ENCODE results near the gene RAD21L1.
"Not testable (repeated sequence)": the region's sequence is repeated elsewhere in the genome, so short reads cannot be mapped to it uniquely, and the experiment has no call there.

The RAD21L1 gene

GRCh38 chr20:1232286-1233111 is 6.7 kb downstream of the RAD21L1 start:
- DNase-seq, result no peak

GRCh38 chr20:1240549-1240948 is 14.7 kb downstream of the RAD21L1 start:
- no peak for DNase-seq

GRCh38 chr20:1241456-1241855 is 15.6 kb downstream of the RAD21L1 start:
- no peak for DNase-seq

- no peak for DNase-seq
Observed at GRCh38 chr20:1242099-1242498, 16.3 kb downstream of the RAD21L1 start.

GRCh38 chr20:1242530-1242929 is 16.7 kb downstream of the RAD21L1 start:
- no peak for DNase-seq

GRCh38 chr20:1245578-1245977 is 19.7 kb downstream of the RAD21L1 start:
- DNase-seq, result no peak

GRCh38 chr20:1247689-1248088 is 21.8 kb downstream of the RAD21L1 start:
- no peak for DNase-seq

GRCh38 chr20:1250282-1250681 is 24.4 kb downstream of the RAD21L1 start:
- not testable (repeated sequence) for DNase-seq

GRCh38 chr20:1252416-1252815 is 26.6 kb downstream of the RAD21L1 start:
- no peak for DNase-seq

- no peak for DNase-seq
Observed at GRCh38 chr20:1254254-1254653, 28.4 kb downstream of the RAD21L1 start.

- DNase-seq, result no peak
Observed at GRCh38 chr20:1255675-1256074, 29.8 kb downstream of the RAD21L1 start.

- DNase-seq, result no peak
Observed at GRCh38 chr20:1263853-1264252, 38.0 kb downstream of the RAD21L1 start.

- no peak for DNase-seq
Observed at GRCh38 chr20:1264727-1265126, 38.9 kb downstream of the RAD21L1 start.

- DNase-seq, result no peak
Observed at GRCh38 chr20:1265226-1265915, 39.5 kb downstream of the RAD21L1 start.

- no peak for DNase-seq
Observed at GRCh38 chr20:1265916-1266166, 40.0 kb downstream of the RAD21L1 start.

- DNase-seq, result peak; percentile 68
Observed at GRCh38 chr20:1266167-1266973, 40.5 kb downstream of the RAD21L1 start, which contains the start of gene SNPH. SNPH (plus strand) TSS chr20:1266294; CDS start chr20:1296240, 29,946 bp downstream.

GRCh38 chr20:1267161-1267560 is 41.3 kb downstream of the RAD21L1 start:
- DNase-seq, result no peak

- no peak for DNase-seq
Observed at GRCh38 chr20:1267809-1268374, 42.0 kb downstream of the RAD21L1 start.

- DNase-seq, result no peak
Observed at GRCh38 chr20:1269235-1269634, 43.4 kb downstream of the RAD21L1 start.

- DNase-seq, result no peak
Observed at GRCh38 chr20:1269850-1270249, 44.0 kb downstream of the RAD21L1 start.

- DNase-seq, result no peak
Observed at GRCh38 chr20:1272368-1273100, 46.7 kb downstream of the RAD21L1 start.

- DNase-seq, result no peak
Observed at GRCh38 chr20:1273366-1273765, 47.5 kb downstream of the RAD21L1 start.

Data from NCI-H748 treated with DMSO at 0.1 percent for 48 hours (cell line).